Smooth muscle cell (in vitro differentiated cells): Measurements from ENCODE around the gene MTCH1. TPM values are rescaled to one million over a fixed set of nuclear protein-coding genes. Genes with fewer than 3 reads are reported as not detected.

Experiments
- DNase-seq: peaks from one replicate; lab custom pipeline; 2025; ENCODE audit not compliant: unreplicated experiment; lab: John Stamatoyannopoulos, UW
- H2AFZ ChIP-seq: fragments of 200-600 bp; sonication (generic); 2 replicates; pipeline ENCODE4 v1.6.0; 2016; ENCODE audit warnings: antibody characterized with exemption, low read depth, mild to moderate bottlenecking
- H3F3A ChIP-seq: fragments of 200-600 bp; sonication (generic); 2 replicates; pipeline ENCODE4 v1.6.0; 2017; ENCODE audit warnings: antibody characterized with exemption, low read depth
- H3K27ac ChIP-seq: fragments of 200-600 bp; sonication (generic); 2 replicates; pipeline ENCODE4 v1.5.1; 2016; ENCODE audit warnings: low read depth, mild to moderate bottlenecking
- H3K27me3 ChIP-seq: fragments of 200-600 bp; sonication (generic); 2 replicates; pipeline ENCODE4 v1.6.1; 2016; ENCODE audit warnings: low read depth, mild to moderate bottlenecking
- H3K36me3 ChIP-seq: fragments of 200-600 bp; sonication (generic); 2 replicates; pipeline ENCODE4 v1.5.1; 2016; ENCODE audit warnings: low read depth
- H3K4me1 ChIP-seq: fragments of 200-600 bp; sonication (generic); 2 replicates; pipeline ENCODE4 v1.5.1; 2016; ENCODE audit warnings: low read depth
- H3K4me2 ChIP-seq: fragments of 200-600 bp; sonication (generic); 2 replicates; pipeline ENCODE4 v1.6.0; 2016; ENCODE audit warnings: mild to moderate bottlenecking
- H3K4me3 ChIP-seq: fragments of 200-600 bp; sonication (generic); 2 replicates; pipeline ENCODE4 v1.5.1; 2016; ENCODE audit warnings: mild to moderate bottlenecking
- H3K79me2 ChIP-seq: fragments of 200-600 bp; sonication (generic); 2 replicates; pipeline ENCODE4 v1.6.0; 2016; ENCODE audit warnings: low read depth, mild to moderate bottlenecking
- H3K9ac ChIP-seq: fragments of 200-600 bp; sonication (generic); 2 replicates; pipeline ENCODE4 v1.6.0; 2016; ENCODE audit warnings: low read depth
- H3K9me3 ChIP-seq: fragments of 200-600 bp; sonication (generic); replicated peaks from 2 replicates; pipeline ENCODE4 v1.5.1; 2016; ENCODE audit warnings: low read depth
- H4K20me1 ChIP-seq: fragments of 200-600 bp; sonication (generic); 2 replicates; pipeline ENCODE4 v1.6.0; 2016; ENCODE audit warnings: low read depth
- WGBS: methylation state at CpG from one replicate; pipeline ENCODE4 v1.1.7; 2016; ENCODE audit warnings: low lambda C conversion rate; 5-methylcytosine and 5-hydroxymethylcytosine counted together
- polyA plus RNA-seq: library from polyadenylated mRNA; unstranded; fragments of >200 nt; fragmentation: Nextera tagmentation; extraction: Ambion mirVana; gene quantifications from 2 replicates; pipeline ENCODE4 v1.2.1, GENCODE V29; 2016
- total RNA-seq: library from RNA; depleted of rRNA; stranded (reverse); fragments of >200 nt; gene quantifications from 2 replicates; pipeline ENCODE4 v1.2.3, GENCODE V29; 2014
- TF ChIP-seq, protein P1 (sequence below): fragments of 200-600 bp; sonication (generic); IDR thresholded peaks from 2 replicates; pipeline ENCODE4 v1.5.1; 2017; ENCODE audit warnings: borderline replicate concordance, mild to moderate bottlenecking, antibody characterized with exemption; ENCODE audit not compliant: insufficient read depth, poor library complexity, severe bottlenecking

Gene MTCH1, protein sequence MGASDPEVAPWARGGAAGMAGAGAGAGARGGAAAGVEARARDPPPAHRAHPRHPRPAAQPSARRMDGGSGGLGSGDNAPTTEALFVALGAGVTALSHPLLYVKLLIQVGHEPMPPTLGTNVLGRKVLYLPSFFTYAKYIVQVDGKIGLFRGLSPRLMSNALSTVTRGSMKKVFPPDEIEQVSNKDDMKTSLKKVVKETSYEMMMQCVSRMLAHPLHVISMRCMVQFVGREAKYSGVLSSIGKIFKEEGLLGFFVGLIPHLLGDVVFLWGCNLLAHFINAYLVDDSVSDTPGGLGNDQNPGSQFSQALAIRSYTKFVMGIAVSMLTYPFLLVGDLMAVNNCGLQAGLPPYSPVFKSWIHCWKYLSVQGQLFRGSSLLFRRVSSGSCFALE
- total RNA-seq (200 and 225 TPM in 2 replicates), polyA plus RNA-seq (441 and 517 TPM in 2 replicates)

DNA sequence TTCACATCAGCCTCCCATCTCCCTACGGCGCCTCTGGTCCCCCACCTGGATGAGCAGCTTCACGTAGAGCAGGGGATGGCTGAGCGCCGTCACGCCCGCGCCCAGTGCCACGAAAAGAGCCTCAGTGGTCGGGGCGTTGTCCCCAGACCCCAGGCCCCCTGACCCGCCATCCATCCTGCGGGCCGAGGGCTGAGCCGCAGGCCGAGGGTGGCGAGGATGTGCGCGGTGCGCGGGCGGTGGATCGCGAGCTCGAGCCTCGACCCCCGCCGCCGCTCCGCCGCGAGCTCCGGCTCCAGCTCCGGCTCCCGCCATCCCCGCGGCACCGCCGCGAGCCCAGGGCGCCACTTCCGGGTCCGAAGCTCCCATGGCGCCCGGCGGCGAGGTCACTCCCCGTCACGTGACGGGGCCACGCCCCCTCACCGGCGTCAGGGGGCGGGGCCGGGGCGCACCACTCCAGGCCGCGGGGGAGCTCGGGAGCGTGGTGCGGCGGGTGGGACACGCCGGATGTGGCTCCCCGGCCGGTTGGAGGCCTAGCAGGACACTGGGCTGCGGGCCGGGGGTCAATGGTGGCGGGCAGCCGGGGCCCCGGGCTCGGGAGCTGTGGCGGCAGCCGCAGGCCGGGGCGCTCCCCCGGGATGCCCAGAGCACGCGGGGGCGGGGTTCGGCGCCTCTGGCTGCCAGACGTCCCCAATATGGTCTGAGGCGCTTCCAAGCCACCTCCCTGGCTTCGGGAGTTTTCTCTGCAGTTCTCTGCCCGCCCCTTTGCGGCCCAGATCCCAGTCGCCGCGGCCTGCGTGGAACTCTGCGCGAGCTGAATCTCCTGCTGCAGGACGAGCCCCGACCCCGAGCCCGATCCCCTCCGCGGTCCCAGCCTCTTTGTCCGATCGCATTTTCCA is at the start of gene MTCH1:
Gene MTCH1, minus strand, starts transcription at position 389 of the 896 bp plus-strand sequence. Its CDS starts 23 bp downstream, at position 366.
- TF ChIP-seq, protein P1, sequence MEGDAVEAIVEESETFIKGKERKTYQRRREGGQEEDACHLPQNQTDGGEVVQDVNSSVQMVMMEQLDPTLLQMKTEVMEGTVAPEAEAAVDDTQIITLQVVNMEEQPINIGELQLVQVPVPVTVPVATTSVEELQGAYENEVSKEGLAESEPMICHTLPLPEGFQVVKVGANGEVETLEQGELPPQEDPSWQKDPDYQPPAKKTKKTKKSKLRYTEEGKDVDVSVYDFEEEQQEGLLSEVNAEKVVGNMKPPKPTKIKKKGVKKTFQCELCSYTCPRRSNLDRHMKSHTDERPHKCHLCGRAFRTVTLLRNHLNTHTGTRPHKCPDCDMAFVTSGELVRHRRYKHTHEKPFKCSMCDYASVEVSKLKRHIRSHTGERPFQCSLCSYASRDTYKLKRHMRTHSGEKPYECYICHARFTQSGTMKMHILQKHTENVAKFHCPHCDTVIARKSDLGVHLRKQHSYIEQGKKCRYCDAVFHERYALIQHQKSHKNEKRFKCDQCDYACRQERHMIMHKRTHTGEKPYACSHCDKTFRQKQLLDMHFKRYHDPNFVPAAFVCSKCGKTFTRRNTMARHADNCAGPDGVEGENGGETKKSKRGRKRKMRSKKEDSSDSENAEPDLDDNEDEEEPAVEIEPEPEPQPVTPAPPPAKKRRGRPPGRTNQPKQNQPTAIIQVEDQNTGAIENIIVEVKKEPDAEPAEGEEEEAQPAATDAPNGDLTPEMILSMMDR: no peak
- Histone ChIP-seq H3K27me3 (no peaks in the 10 kb centered on the region), H3K4me2 (peak within 1 kb of the TSS; percentile 90), H3K4me1 (peaks cover 17% of the 10 kb centered on the region), H3K36me3 (no peaks in the 10 kb centered on the region), H3K79me2 (peaks cover 49% of the 10 kb centered on the region), H3K9me3 (no peaks in the 10 kb centered on the region), H2AFZ (peak within 1 kb of the TSS; percentile 29), H3K4me3 (peak within 1 kb of the TSS; percentile 99), H4K20me1 (peaks cover 39% of the 10 kb centered on the region), H3K27ac (peak within 1 kb of the TSS; percentile 89), H3F3A (peaks cover 8% of the 10 kb centered on the region), H3K9ac (peak within 1 kb of the TSS; percentile 96)
- peak; percentile 97 for DNase-seq
- under 1% methylated on average over 70 of the region's 101 CpGs for WGBS

DNA sequence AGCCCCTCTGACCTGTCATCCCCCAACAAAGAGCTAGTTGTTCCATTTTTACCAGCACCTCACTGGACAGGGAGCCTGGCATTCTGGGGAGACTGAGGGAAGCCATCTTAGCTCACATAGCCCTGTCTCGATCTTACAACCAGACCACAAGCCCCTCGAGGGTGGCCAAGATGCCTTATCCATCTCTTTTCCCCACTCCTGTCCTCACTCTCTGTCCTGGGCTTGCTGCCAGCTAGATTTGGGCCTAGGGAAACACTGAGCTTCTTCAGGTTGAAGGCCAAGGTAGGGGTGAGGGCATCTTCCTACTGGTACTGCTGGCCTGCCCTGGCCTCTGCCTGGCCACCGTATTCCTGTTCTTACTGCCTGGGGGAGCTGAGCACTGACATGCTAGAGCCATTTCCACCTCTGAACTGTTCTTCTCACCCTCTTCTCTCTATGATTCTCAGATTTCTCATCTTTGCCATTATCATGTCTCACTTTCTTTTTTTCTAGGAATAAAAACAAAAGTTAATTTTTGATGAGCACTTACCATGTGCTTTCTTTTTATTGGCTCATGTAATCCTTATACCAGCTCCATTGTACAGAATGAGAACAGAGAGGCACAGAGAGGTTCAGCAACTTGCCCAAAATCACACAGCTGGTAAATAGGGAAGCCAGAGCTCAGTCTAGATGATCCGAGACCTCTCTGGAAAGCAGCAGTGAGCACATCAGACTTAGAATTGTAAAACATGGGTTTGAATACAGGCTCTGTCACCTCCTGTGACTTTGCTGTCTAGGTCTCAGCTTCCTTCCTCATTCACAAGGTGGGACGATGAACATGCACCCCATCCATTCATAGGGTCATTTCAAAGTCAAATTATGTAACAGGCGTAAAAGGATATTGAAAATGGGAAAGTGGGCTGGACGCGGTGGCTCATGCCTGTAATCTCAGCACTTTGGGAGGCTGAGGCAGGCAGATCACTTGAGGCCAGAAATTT is 48.1 kb upstream of the MTCH1 start:
- Histone ChIP-seq H3K79me2 (no peaks in the 10 kb centered on the region), H3K4me2 (no peak overlapping the region), H3K27me3 (no peaks in the 10 kb centered on the region), H3K9ac (no peak overlapping the region), H3K36me3 (no peaks in the 10 kb centered on the region), H2AFZ (no peak overlapping the region), H3K4me1 (no peaks in the 10 kb centered on the region), H3K4me3 (no peak overlapping the region), H3F3A (no peaks in the 10 kb centered on the region), H4K20me1 (no peaks in the 10 kb centered on the region), H3K27ac (no peak overlapping the region), H3K9me3 (no peaks in the 10 kb centered on the region)
- WGBS: 87% methylated on average over 8 of the region's 8 CpGs
- DNase-seq: no peak
- TF ChIP-seq, protein P1: no peak

DNA sequence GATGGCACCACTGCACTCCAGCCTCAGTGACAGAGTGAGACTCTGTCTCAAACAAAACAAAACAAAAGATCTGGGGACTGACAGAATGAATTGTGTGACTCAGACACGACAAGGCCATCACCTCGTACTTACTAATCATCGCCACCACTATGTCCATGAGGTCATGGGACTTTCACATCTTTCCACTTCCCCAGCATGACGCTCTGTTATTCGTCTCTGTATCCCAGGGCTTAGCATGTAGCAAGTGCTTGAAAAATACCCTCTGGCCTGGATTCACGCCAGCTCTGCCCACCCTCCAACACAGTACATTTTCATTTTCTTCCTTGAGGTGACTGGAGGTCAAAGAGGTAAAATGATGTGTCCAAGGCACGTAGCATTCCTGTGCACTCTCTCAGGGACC is 47.3 kb upstream of the MTCH1 start:
- Histone ChIP-seq H3K36me3 (no peaks in the 10 kb centered on the region), H3K79me2 (no peaks in the 10 kb centered on the region), H3F3A (no peaks in the 10 kb centered on the region), H3K4me3 (no peak overlapping the region), H2AFZ (no peak overlapping the region), H3K27me3 (no peaks in the 10 kb centered on the region), H3K9me3 (no peaks in the 10 kb centered on the region), H4K20me1 (no peaks in the 10 kb centered on the region), H3K4me2 (no peak overlapping the region), H3K4me1 (no peaks in the 10 kb centered on the region), H3K9ac (no peak overlapping the region), H3K27ac (no peak overlapping the region)
- WGBS: 60% methylated on average over 7 of the region's 7 CpGs
- DNase-seq: no peak
- TF ChIP-seq, protein P1: no peak
